HG02623 (cell line): ENCODE measurements around the gene PARD3B.
A peak's percentile ranks its signal among the peaks of the same experiment; 100 is the strongest.

Experiments
- ATAC-seq: cut with Tn5 transposase; IDR thresholded peaks from one replicate; pipeline ENCODE4 v1.9.1; 2021; ENCODE audit warnings: moderate library complexity; ENCODE audit not compliant: unreplicated experiment

Gene PARD3B

GRCh38 chr2:205427112-205427511 lies 881.8 kb downstream of the PARD3B start:
- no peak for ATAC-seq

GRCh38 chr2:205428811-205429210 lies 883.5 kb downstream of the PARD3B start:
- ATAC-seq, result no peak

- ATAC-seq, result no peak
These were observed 890.7 kb downstream of the PARD3B start for GRCh38 chr2:205435970-205436369.

- no peak for ATAC-seq
These were observed 893.0 kb downstream of the PARD3B start for GRCh38 chr2:205438241-205438640.

- no peak for ATAC-seq
These were observed 894.3 kb downstream of the PARD3B start for GRCh38 chr2:205439621-205440020.

- no peak for ATAC-seq
These were observed 896.2 kb downstream of the PARD3B start for GRCh38 chr2:205441524-205441923.

GRCh38 chr2:205448189-205448588 lies 902.9 kb downstream of the PARD3B start:
- ATAC-seq, result no peak

GRCh38 chr2:205451901-205452512 lies 906.7 kb downstream of the PARD3B start:
- no peak for ATAC-seq

GRCh38 chr2:205453202-205453601 lies 907.9 kb downstream of the PARD3B start:
- no peak for ATAC-seq

- no peak for ATAC-seq
These were observed 911.4 kb downstream of the PARD3B start for GRCh38 chr2:205456682-205457081.

GRCh38 chr2:205460217-205460616 lies 914.9 kb downstream of the PARD3B start:
- no peak for ATAC-seq

GRCh38 chr2:205461169-205461568 lies 915.9 kb downstream of the PARD3B start:
- no peak for ATAC-seq

GRCh38 chr2:205461678-205462665 lies 916.7 kb downstream of the PARD3B start:
- ATAC-seq, result peak; percentile 60

GRCh38 chr2:205462681-205463345 lies 917.5 kb downstream of the PARD3B start:
- ATAC-seq, result no peak

GRCh38 chr2:205463466-205464025 lies 918.3 kb downstream of the PARD3B start:
- no peak for ATAC-seq

GRCh38 chr2:205464681-205465080 lies 919.4 kb downstream of the PARD3B start:
- no peak for ATAC-seq

GRCh38 chr2:205465791-205466190 lies 920.5 kb downstream of the PARD3B start:
- no peak for ATAC-seq

- ATAC-seq, result no peak
These were observed 926.5 kb downstream of the PARD3B start for GRCh38 chr2:205471776-205472175.

- no peak for ATAC-seq
These were observed 928.5 kb downstream of the PARD3B start for GRCh38 chr2:205473791-205474190.

GRCh38 chr2:205474741-205475415 lies 929.6 kb downstream of the PARD3B start:
- no peak for ATAC-seq

GRCh38 chr2:205475416-205475768 lies 930.1 kb downstream of the PARD3B start:
- no peak for ATAC-seq
